SU-DHL-6 (cell line): ENCODE results near the gene EZH1.
"Not testable (repeated sequence)": the region's sequence is repeated elsewhere in the genome, so short reads cannot be mapped to it uniquely, and the experiment has no call there.

Source experiments
- H2AFZ ChIP-seq: fragments of 200-600 bp; sonication (generic); 2 replicates; pipeline ENCODE4 v1.6.1; 2014; ENCODE audit warnings: low read depth, mild to moderate bottlenecking, moderate library complexity, mixed read lengths, antibody characterized with exemption, low read length; ENCODE audit not compliant: severe bottlenecking
- H3F3A ChIP-seq: fragments of 200-600 bp; shearing (Covaris generic); 2 replicates; pipeline ENCODE4 v1.6.0; 2016; ENCODE audit warnings: antibody characterized with exemption, mild to moderate bottlenecking; ENCODE audit not compliant: insufficient read depth
- H3K27ac ChIP-seq: fragments of 200-600 bp; sonication (generic); 2 replicates; pipeline ENCODE4 v1.5.1; 2016; ENCODE audit warnings: low read depth, mild to moderate bottlenecking, low read length, moderate library complexity, mixed read lengths
- H3K27me3 ChIP-seq: fragments of 200-600 bp; sonication (generic), shearing (Covaris generic); 2 replicates; pipeline ENCODE4 v1.6.0; 2014; ENCODE audit warnings: mild to moderate bottlenecking, low read length
- H3K36me3 ChIP-seq: fragments of 200-600 bp; sonication (generic); 2 replicates; pipeline ENCODE4 v1.6.1; 2014; ENCODE audit warnings: mild to moderate bottlenecking, low read length, mixed read lengths
- H3K4me2 ChIP-seq: fragments of 300-600, 200-600 bp; shearing (Covaris generic), sonication (generic); 2 replicates; pipeline ENCODE4 v1.6.0; 2014; ENCODE audit warnings: low read length, low read depth, mild to moderate bottlenecking; ENCODE audit not compliant: poor library complexity, severe bottlenecking
- H3K4me3 ChIP-seq: fragments of 200-600 bp; sonication (generic); 2 replicates; pipeline ENCODE4 v1.5.1; 2014; ENCODE audit warnings: antibody characterized with exemption, low read length, mild to moderate bottlenecking, mixed read lengths; ENCODE audit not compliant: insufficient read depth, poor library complexity, severe bottlenecking
- H3K79me2 ChIP-seq: fragments of 200-600 bp; sonication (generic); 2 replicates; pipeline ENCODE4 v1.6.1; 2014; ENCODE audit warnings: mild to moderate bottlenecking, low read length, moderate library complexity; ENCODE audit not compliant: insufficient read depth
- H3K9ac ChIP-seq: fragments of 200-600 bp; sonication (generic); 2 replicates; pipeline ENCODE4 v1.7.0; 2014; ENCODE audit warnings: mild to moderate bottlenecking, low read length
- H3K9me2 ChIP-seq: fragments of 200-600 bp; sonication (generic); replicated peaks from 2 replicates; pipeline ENCODE4 v1.6.1; 2014; ENCODE audit warnings: low read length; ENCODE audit not compliant: insufficient read depth
- H3K9me3 ChIP-seq: fragments of 200-600 bp; sonication (generic); 2 replicates; pipeline ENCODE4 v1.6.1; 2014; ENCODE audit warnings: low read length, mixed read lengths; ENCODE audit not compliant: insufficient read depth
- H4K20me1 ChIP-seq: fragments of 200-600 bp; sonication (generic); 2 replicates; pipeline ENCODE4 v1.6.1; 2014; ENCODE audit warnings: low read depth, mild to moderate bottlenecking, antibody characterized with exemption, low read length, moderate library complexity, mixed read lengths
- EZH2phosphoT487 ChIP-seq: fragments of 200-600 bp; sonication (generic), shearing (Covaris generic); conservative IDR thresholded peaks from 2 replicates; pipeline ENCODE4 v1.6.1; 2018; ENCODE audit warnings: mild to moderate bottlenecking, antibody characterized with exemption, low read length, moderate library complexity, mixed read lengths
- TF ChIP-seq, protein P1 (sequence below): fragments of 200-600 bp; sonication (generic); IDR thresholded peaks from one replicate; pipeline ENCODE4 v1.5.1; 2017; ENCODE audit warnings: antibody characterized with exemption, mild to moderate bottlenecking, low read length, moderate library complexity; ENCODE audit not compliant: insufficient read depth, poor library complexity, severe bottlenecking

EZH1 gene

GRCh38 chr17:42665581-42666001, 79.2 kb downstream of the EZH1 start:
- H2AFZ ChIP-seq, result no peak overlapping the region
- no peaks in the 10 kb centered on the region for H3K79me2 ChIP-seq
- H4K20me1 ChIP-seq, result no peaks in the 10 kb centered on the region
- no peak overlapping the region for H3K9ac ChIP-seq
- no peak overlapping the region for H3K4me3 ChIP-seq
- H3K27ac ChIP-seq, result no peak overlapping the region
- no peaks in the 10 kb centered on the region for H3K27me3 ChIP-seq
- no peaks in the 10 kb centered on the region for H3K9me2 ChIP-seq
- no peak overlapping the region for H3K4me2 ChIP-seq
- H3K36me3 ChIP-seq, result no peaks in the 10 kb centered on the region
- H3K9me3 ChIP-seq, result no peaks in the 10 kb centered on the region
- TF ChIP-seq, protein P1, sequence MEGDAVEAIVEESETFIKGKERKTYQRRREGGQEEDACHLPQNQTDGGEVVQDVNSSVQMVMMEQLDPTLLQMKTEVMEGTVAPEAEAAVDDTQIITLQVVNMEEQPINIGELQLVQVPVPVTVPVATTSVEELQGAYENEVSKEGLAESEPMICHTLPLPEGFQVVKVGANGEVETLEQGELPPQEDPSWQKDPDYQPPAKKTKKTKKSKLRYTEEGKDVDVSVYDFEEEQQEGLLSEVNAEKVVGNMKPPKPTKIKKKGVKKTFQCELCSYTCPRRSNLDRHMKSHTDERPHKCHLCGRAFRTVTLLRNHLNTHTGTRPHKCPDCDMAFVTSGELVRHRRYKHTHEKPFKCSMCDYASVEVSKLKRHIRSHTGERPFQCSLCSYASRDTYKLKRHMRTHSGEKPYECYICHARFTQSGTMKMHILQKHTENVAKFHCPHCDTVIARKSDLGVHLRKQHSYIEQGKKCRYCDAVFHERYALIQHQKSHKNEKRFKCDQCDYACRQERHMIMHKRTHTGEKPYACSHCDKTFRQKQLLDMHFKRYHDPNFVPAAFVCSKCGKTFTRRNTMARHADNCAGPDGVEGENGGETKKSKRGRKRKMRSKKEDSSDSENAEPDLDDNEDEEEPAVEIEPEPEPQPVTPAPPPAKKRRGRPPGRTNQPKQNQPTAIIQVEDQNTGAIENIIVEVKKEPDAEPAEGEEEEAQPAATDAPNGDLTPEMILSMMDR, result no peak
- TF ChIP-seq EZH2phosphoT487, result no peak
- no peaks in the 10 kb centered on the region for H3F3A ChIP-seq

- no peaks in the 10 kb centered on the region for H4K20me1 ChIP-seq
- H2AFZ ChIP-seq, result no peak overlapping the region
- no peak overlapping the region for H3K4me2 ChIP-seq
- H3K27ac ChIP-seq, result no peak overlapping the region
- H3K9me3 ChIP-seq, result no peaks in the 10 kb centered on the region
- no peak overlapping the region for H3K9ac ChIP-seq
- no peaks in the 10 kb centered on the region for H3F3A ChIP-seq
- H3K79me2 ChIP-seq, result no peaks in the 10 kb centered on the region
- no peak overlapping the region for H3K4me3 ChIP-seq
- TF ChIP-seq EZH2phosphoT487, result no peak
- TF ChIP-seq, protein P1, result no peak
- H3K36me3 ChIP-seq, result no peaks in the 10 kb centered on the region
- H3K27me3 ChIP-seq, result no peaks in the 10 kb centered on the region
- H3K9me2 ChIP-seq, result no peaks in the 10 kb centered on the region
Measured at GRCh38 chr17:42660692-42661345, 84.0 kb downstream of the EZH1 start.

DNA sequence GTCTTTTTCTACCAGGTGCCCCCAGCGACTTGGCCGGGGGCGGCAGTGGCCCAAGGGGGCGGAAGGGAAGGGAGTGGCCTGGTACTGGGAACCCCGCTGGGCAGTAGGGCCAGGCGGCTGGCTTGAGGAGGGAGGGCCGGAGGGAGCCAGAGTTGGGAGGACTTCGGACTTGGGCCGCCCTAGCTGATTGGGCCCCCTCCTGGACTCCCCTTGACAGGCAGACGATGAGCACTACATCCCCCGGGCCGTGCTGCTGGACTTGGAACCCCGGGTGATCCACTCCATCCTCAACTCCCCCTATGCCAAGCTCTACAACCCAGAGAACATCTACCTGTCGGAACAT, 84.9 kb downstream of the EZH1 start:
- not testable (repeated sequence) for H3K27ac ChIP-seq, H3K9me2 ChIP-seq, H4K20me1 ChIP-seq, H3F3A ChIP-seq, H3K4me3 ChIP-seq, H3K36me3 ChIP-seq, H2AFZ ChIP-seq, H3K79me2 ChIP-seq, H3K9me3 ChIP-seq, H3K27me3 ChIP-seq
- Histone ChIP-seq H3K9ac (0 out of 2 replicates have a peak overlapping the region, but pooled peaks have one; percentile 71), H3K4me2 (peak overlapping the region; percentile 61)

- Histone ChIP-seq H3K27me3 (no peaks in the 10 kb centered on the region), H4K20me1 (no peaks in the 10 kb centered on the region), H3K27ac (no peak within 1 kb of the TSS), H3K36me3 (no peaks in the 10 kb centered on the region), H3K4me2 (peak within 1 kb of the TSS; percentile 61), H3K79me2 (no peaks in the 10 kb centered on the region), H3K9me2 (no peaks in the 10 kb centered on the region), H3K9me3 (no peaks in the 10 kb centered on the region), H3K9ac (peak within 1 kb of the TSS; percentile 71), H2AFZ (peak within 1 kb of the TSS; percentile 70), H3K4me3 (peak within 1 kb of the TSS; percentile 64), H3F3A (no peaks in the 10 kb centered on the region)
- TF ChIP-seq, protein P1, result no peak
- no peak for TF ChIP-seq EZH2phosphoT487
Measured at GRCh38 chr17:42659079-42659931, 85.5 kb downstream of the EZH1 start, which contains the start of gene TUBG2. Gene TUBG2 (plus strand): TSS chr17:42659284. CDS start chr17:42659504, 220 bp downstream.
